HG03139 (cell line): ENCODE results near the gene UBE2QL1.

ENCODE experiments used
- ATAC-seq: cut with Tn5 transposase; IDR thresholded peaks from one replicate; pipeline ENCODE4 v1.9.1; 2021; ENCODE audit not compliant: unreplicated experiment

Gene UBE2QL1

GRCh38 chr5:6427694-6428093 lies 21.0 kb upstream of the UBE2QL1 start:
- ATAC-seq, result no peak

GRCh38 chr5:6430418-6431028 lies 18.1 kb upstream of the UBE2QL1 start:
- ATAC-seq, result no peak

GRCh38 chr5:6431214-6432195 lies 17.2 kb upstream of the UBE2QL1 start:
- ATAC-seq, result no peak

GRCh38 chr5:6432206-6432605 lies 16.5 kb upstream of the UBE2QL1 start:
- no peak for ATAC-seq

GRCh38 chr5:6434731-6435130 lies 13.9 kb upstream of the UBE2QL1 start:
- ATAC-seq, result no peak

- no peak for ATAC-seq
These were observed 13.3 kb upstream of the UBE2QL1 start for GRCh38 chr5:6435356-6435755.

- ATAC-seq, result no peak
These were observed 11.8 kb upstream of the UBE2QL1 start for GRCh38 chr5:6436715-6437331.

GRCh38 chr5:6439588-6440550 lies 8.8 kb upstream of the UBE2QL1 start:
- no peak for ATAC-seq

- no peak for ATAC-seq
These were observed 6.3 kb upstream of the UBE2QL1 start for GRCh38 chr5:6442333-6442732.

GRCh38 chr5:6443326-6443725 lies 5.3 kb upstream of the UBE2QL1 start:
- ATAC-seq, result no peak

GRCh38 chr5:6446042-6446441 lies 2.6 kb upstream of the UBE2QL1 start:
- ATAC-seq, result no peak

GRCh38 chr5:6446626-6447309 lies 1.9 kb upstream of the UBE2QL1 start:
- ATAC-seq, result no peak

GRCh38 chr5:6447384-6448140 lies 1.1 kb upstream of the UBE2QL1 start:
- ATAC-seq, result no peak

- no peak for ATAC-seq
These were observed 543 bp upstream of the UBE2QL1 start for GRCh38 chr5:6448141-6448491.

GRCh38 chr5:6449465-6450158 lies 953 bp downstream of the UBE2QL1 start:
- no peak for ATAC-seq

- ATAC-seq, result no peak
These were observed 1.7 kb downstream of the UBE2QL1 start for GRCh38 chr5:6450319-6450833.

GRCh38 chr5:6452622-6453504 lies 4.2 kb downstream of the UBE2QL1 start:
- ATAC-seq, result no peak
